SK-N-SH treated with all-trans-retinoic acid at 6 μM for 48 hours (cell line): ENCODE measurements around the gene LPCAT3.

Experiments used
- ISL1 ChIP-seq: fragments of 250-450 bp; sonication (Bioruptor Pico); IDR thresholded peaks from 2 replicates; pipeline ENCODE4 v2.1.2; 2022; ENCODE audit warnings: mild to moderate bottlenecking, moderate library complexity
- OSR1 ChIP-seq: fragments of 250-450 bp; sonication (Bioruptor Pico); IDR thresholded peaks from 2 replicates; pipeline ENCODE4 v1.8.0; 2022; ENCODE audit warnings: moderate library complexity, mild to moderate bottlenecking, inconsistent platforms
- RARB ChIP-seq: fragments of 250-450 bp; sonication (Bioruptor Pico); IDR thresholded peaks from 2 replicates; pipeline ENCODE4 v1.8.0; 2021; ENCODE audit warnings: mild to moderate bottlenecking, moderate library complexity
- TF ChIP-seq, protein P1 (sequence below): fragments of 250-450 bp; sonication (Bioruptor Pico); IDR thresholded peaks from 2 replicates; pipeline ENCODE4 v1.5.1; 2021; ENCODE audit warnings: mild to moderate bottlenecking, moderate library complexity

- TF ChIP-seq OSR1 (CRISPR knock-in tag) (no peak), ISL1 (CRISPR knock-in tag) (no peak), RARB (CRISPR knock-in tag) (no peak)
- TF ChIP-seq, protein P1, sequence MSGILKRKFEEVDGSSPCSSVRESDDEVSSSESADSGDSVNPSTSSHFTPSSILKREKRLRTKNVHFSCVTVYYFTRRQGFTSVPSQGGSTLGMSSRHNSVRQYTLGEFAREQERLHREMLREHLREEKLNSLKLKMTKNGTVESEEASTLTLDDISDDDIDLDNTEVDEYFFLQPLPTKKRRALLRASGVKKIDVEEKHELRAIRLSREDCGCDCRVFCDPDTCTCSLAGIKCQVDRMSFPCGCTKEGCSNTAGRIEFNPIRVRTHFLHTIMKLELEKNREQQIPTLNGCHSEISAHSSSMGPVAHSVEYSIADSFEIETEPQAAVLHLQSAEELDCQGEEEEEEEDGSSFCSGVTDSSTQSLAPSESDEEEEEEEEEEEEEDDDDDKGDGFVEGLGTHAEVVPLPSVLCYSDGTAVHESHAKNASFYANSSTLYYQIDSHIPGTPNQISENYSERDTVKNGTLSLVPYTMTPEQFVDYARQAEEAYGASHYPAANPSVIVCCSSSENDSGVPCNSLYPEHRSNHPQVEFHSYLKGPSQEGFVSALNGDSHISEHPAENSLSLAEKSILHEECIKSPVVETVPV: no peak
Measured at GRCh38 chr12:6964605-6965025, 53.7 kb downstream of the LPCAT3 start.
